Measurements from ENCODE around the gene EPHA2. TPM values are rescaled to one million over a fixed set of nuclear protein-coding genes. Genes with fewer than 3 reads are reported as not detected.

EPHA2 gene
- total RNA-seq, 2 experiments from 2014 or later, result 0.15 TPM; not detected in 1

DNA sequence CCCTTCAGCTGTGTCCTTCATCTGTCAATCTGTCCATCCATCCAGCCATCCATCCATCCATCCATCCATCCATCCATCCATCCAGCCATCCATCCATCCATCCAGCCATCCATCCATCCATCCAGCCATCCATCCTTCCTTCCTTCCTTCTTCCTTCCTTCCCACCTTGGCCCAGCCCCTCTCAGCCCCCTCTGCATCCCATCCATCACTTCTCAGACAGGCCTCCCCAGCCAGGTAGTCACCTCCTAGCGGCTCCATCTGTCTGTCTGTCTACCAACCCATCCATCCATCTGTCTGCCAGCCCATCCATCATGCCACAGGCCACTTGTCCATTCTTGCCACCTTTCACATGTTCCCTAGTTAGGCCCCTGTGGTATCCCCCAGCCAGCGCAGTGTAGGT, 10.2 kb upstream of the EPHA2 start:
- Histone ChIP-seq H3K9me2 (ENCODE audit: insufficient read depth, low read length) (no peaks in the 10 kb centered on the region), H3K4me3 (ENCODE audit: low read depth, low read length, poor library complexity, severe bottlenecking) (no peak overlapping the region), H3K9me3 (ENCODE audit: low read length) (no peaks in the 10 kb centered on the region), H3K4me1 (ENCODE audit: insufficient read depth, low read length, poor library complexity, severe bottlenecking) (peaks cover 27% of the 10 kb centered on the region), H4K20me1 (ENCODE audit: insufficient read depth, low read length) (no peaks in the 10 kb centered on the region), H2AFZ (ENCODE audit: low read length) (no peak overlapping the region), H3K27ac (ENCODE audit: low read depth, low read length, poor library complexity, severe bottlenecking) (no peak overlapping the region), H3K79me2 (ENCODE audit: insufficient read depth, low read depth, low read length) (no peaks in the 10 kb centered on the region), H3K4me2 (ENCODE audit: low read length) (no peak overlapping the region), H3K36me3 (ENCODE audit: insufficient read depth, low read length) (no peaks in the 10 kb centered on the region)
- no TSS peak for BruUV-seq (replicated peaks)
- intact Hi-C loops (cut with micrococcal nuclease; ENCODE audit: unreplicated experiment), result no loop called here
- no peak for DNase-seq (ENCODE audit: low spot score)
- ChIA-PET POLR2A (interaction anchor here (1.2 kb wide), 1 partner anchor 228 kb away, joined by 3 read pairs; no protein-coding TSS in a partner anchor), CTCF (ENCODE audit: unreplicated experiment) (no interaction called here)
- TF ChIP-seq, protein P1, sequence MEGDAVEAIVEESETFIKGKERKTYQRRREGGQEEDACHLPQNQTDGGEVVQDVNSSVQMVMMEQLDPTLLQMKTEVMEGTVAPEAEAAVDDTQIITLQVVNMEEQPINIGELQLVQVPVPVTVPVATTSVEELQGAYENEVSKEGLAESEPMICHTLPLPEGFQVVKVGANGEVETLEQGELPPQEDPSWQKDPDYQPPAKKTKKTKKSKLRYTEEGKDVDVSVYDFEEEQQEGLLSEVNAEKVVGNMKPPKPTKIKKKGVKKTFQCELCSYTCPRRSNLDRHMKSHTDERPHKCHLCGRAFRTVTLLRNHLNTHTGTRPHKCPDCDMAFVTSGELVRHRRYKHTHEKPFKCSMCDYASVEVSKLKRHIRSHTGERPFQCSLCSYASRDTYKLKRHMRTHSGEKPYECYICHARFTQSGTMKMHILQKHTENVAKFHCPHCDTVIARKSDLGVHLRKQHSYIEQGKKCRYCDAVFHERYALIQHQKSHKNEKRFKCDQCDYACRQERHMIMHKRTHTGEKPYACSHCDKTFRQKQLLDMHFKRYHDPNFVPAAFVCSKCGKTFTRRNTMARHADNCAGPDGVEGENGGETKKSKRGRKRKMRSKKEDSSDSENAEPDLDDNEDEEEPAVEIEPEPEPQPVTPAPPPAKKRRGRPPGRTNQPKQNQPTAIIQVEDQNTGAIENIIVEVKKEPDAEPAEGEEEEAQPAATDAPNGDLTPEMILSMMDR (conservative IDR thresholded peaks at IDR 0.05; ENCODE audit: low read length), result no peak
- TF ChIP-seq EZH2phosphoT487 (IDR thresholded peaks at IDR 0.05; ENCODE audit: borderline replicate concordance, low read depth, low read length), result no peak

DNA sequence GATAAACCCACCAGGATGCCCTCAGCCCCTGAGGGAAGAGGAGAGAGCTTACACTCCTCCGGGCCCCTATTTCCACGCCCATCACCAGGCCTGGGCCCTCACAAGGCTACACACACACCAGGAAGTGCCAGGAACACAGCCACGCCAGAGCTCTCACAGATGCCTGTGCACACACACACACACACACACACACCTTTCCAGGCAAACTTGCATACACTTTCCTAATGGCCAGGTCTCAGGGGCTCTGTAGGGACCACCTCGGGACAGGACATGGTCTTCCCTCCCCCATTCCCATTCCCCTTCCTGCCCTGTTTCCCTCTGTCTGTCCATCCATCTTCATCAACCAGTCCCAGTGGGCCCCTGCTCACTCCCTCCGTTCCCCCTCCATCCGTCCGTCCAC, 9.7 kb upstream of the EPHA2 start:
- H3K79me2 ChIP-seq (ENCODE audit: insufficient read depth, low read depth, low read length), result no peaks in the 10 kb centered on the region
- BruUV-seq (replicated peaks), result no TSS peak
- no peak overlapping the region for H3K4me2 ChIP-seq (ENCODE audit: low read length)
- H3K9me2 ChIP-seq (ENCODE audit: insufficient read depth, low read length), result no peaks in the 10 kb centered on the region
- peak; percentile 8 for DNase-seq (ENCODE audit: low spot score)
- no peak overlapping the region for H3K27ac ChIP-seq (ENCODE audit: low read depth, low read length, poor library complexity, severe bottlenecking)
- no peak overlapping the region for H2AFZ ChIP-seq (ENCODE audit: low read length)
- ChIA-PET CTCF (ENCODE audit: unreplicated experiment) (no interaction called here), POLR2A (interaction anchor here (1.2 kb wide), 1 partner anchor 228 kb away, joined by 3 read pairs; no protein-coding TSS in a partner anchor)
- H3K4me3 ChIP-seq (ENCODE audit: low read depth, low read length, poor library complexity, severe bottlenecking), result no peak overlapping the region
- no peaks in the 10 kb centered on the region for H3K36me3 ChIP-seq (ENCODE audit: insufficient read depth, low read length)
- TF ChIP-seq EZH2phosphoT487 (IDR thresholded peaks at IDR 0.05; ENCODE audit: borderline replicate concordance, low read depth, low read length), result no peak
- TF ChIP-seq, protein P1 (conservative IDR thresholded peaks at IDR 0.05; ENCODE audit: low read length), result no peak
- H3K4me1 ChIP-seq (ENCODE audit: insufficient read depth, low read length, poor library complexity, severe bottlenecking), result peaks cover 27% of the 10 kb centered on the region
- no peaks in the 10 kb centered on the region for H3K9me3 ChIP-seq (ENCODE audit: low read length)
- intact Hi-C loops (cut with micrococcal nuclease; ENCODE audit: unreplicated experiment), result no loop called here
- H4K20me1 ChIP-seq (ENCODE audit: insufficient read depth, low read length), result no peaks in the 10 kb centered on the region

DNA sequence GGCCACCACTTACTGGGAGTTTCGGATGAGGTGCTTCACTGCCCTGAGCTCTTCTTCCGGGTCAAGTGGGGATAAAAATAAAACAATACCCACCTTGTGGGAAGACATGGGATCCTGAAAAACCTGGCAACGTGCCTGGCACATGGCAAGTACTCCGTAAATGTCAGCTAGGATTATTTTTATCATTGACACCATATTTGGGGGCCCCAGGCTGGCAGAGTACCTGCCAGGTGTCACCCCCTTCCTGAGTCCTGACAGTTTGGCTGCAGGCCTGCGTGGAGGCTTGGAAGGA, 9.2 kb upstream of the EPHA2 start:
- Histone ChIP-seq H3K9me3 (ENCODE audit: low read length) (no peaks in the 10 kb centered on the region), H2AFZ (ENCODE audit: low read length) (0 out of 2 replicates have a peak overlapping the region, but pooled peaks have one; percentile 2), H4K20me1 (ENCODE audit: insufficient read depth, low read length) (no peaks in the 10 kb centered on the region), H3K36me3 (ENCODE audit: insufficient read depth, low read length) (no peaks in the 10 kb centered on the region), H3K4me2 (ENCODE audit: low read length) (no peak overlapping the region), H3K4me3 (ENCODE audit: low read depth, low read length, poor library complexity, severe bottlenecking) (no peak overlapping the region), H3K9me2 (ENCODE audit: insufficient read depth, low read length) (no peaks in the 10 kb centered on the region), H3K27ac (ENCODE audit: low read depth, low read length, poor library complexity, severe bottlenecking) (no peak overlapping the region), H3K4me1 (ENCODE audit: insufficient read depth, low read length, poor library complexity, severe bottlenecking) (peaks cover 27% of the 10 kb centered on the region), H3K79me2 (ENCODE audit: insufficient read depth, low read depth, low read length) (no peaks in the 10 kb centered on the region)
- DNase-seq (ENCODE audit: low spot score), result no peak
- intact Hi-C loops (cut with micrococcal nuclease; ENCODE audit: unreplicated experiment), result no loop called here
- CTCF ChIA-PET (ENCODE audit: unreplicated experiment), result no interaction called here
- BruUV-seq (replicated peaks), result no TSS peak
- POLR2A ChIA-PET, result interaction anchor here (1.1 kb wide), 1 partner anchor 10 kb away, joined by 3 read pairs; no protein-coding TSS in a partner anchor
- TF ChIP-seq, protein P1 (conservative IDR thresholded peaks at IDR 0.05; ENCODE audit: low read length), result no peak
- no peak for TF ChIP-seq EZH2phosphoT487 (IDR thresholded peaks at IDR 0.05; ENCODE audit: borderline replicate concordance, low read depth, low read length)

Measured in OCI-LY7 (cell line).